HG03378 (cell line): ENCODE measurements around the gene RAPGEF4.

Experiments used
- ATAC-seq: cut with Tn5 transposase; IDR thresholded peaks from one replicate; pipeline ENCODE4 v1.9.1; 2021; ENCODE audit warnings: mild to moderate bottlenecking, moderate library complexity; ENCODE audit not compliant: unreplicated experiment

The RAPGEF4 gene

GRCh38 chr2:172894689-172895387, 159.2 kb downstream of the RAPGEF4 start:
- no peak for ATAC-seq

- ATAC-seq = no peak
Measured at GRCh38 chr2:172896661-172897081, 161.0 kb downstream of the RAPGEF4 start.

GRCh38 chr2:172900871-172901270, 165.2 kb downstream of the RAPGEF4 start:
- ATAC-seq = no peak

- no peak for ATAC-seq
Measured at GRCh38 chr2:172901913-172902312, 166.3 kb downstream of the RAPGEF4 start.

GRCh38 chr2:172904236-172904635, 168.6 kb downstream of the RAPGEF4 start:
- no peak for ATAC-seq

GRCh38 chr2:172905937-172906811, 170.5 kb downstream of the RAPGEF4 start:
- ATAC-seq = no peak

- no peak for ATAC-seq
Measured at GRCh38 chr2:172908275-172908674, 172.6 kb downstream of the RAPGEF4 start.

- ATAC-seq = no peak
Measured at GRCh38 chr2:172909454-172909853, 173.8 kb downstream of the RAPGEF4 start.

GRCh38 chr2:172912266-172912665, 176.6 kb downstream of the RAPGEF4 start:
- ATAC-seq = no peak

- no peak for ATAC-seq
Measured at GRCh38 chr2:172914341-172915008, 178.8 kb downstream of the RAPGEF4 start.

GRCh38 chr2:172917716-172918115, 182.1 kb downstream of the RAPGEF4 start:
- ATAC-seq = no peak

- ATAC-seq = peak; percentile 53
Measured at GRCh38 chr2:172919732-172920131, 184.1 kb downstream of the RAPGEF4 start.

- ATAC-seq = no peak
Measured at GRCh38 chr2:172921532-172922236, 186.0 kb downstream of the RAPGEF4 start.

- no peak for ATAC-seq
Measured at GRCh38 chr2:172922306-172922705, 186.7 kb downstream of the RAPGEF4 start.

GRCh38 chr2:172922815-172923214, 187.2 kb downstream of the RAPGEF4 start:
- no peak for ATAC-seq

GRCh38 chr2:172924097-172924660, 188.5 kb downstream of the RAPGEF4 start:
- no peak for ATAC-seq

- no peak for ATAC-seq
Measured at GRCh38 chr2:172925600-172925999, 190.0 kb downstream of the RAPGEF4 start.

GRCh38 chr2:172926785-172927640, 191.4 kb downstream of the RAPGEF4 start:
- ATAC-seq = no peak

GRCh38 chr2:172927641-172928357, 192.2 kb downstream of the RAPGEF4 start:
- no peak for ATAC-seq
